PC-3 (cell line): ENCODE results near the gene EMCN.

Experiments used
- CTCF ChIP-seq: fragments of 300-600 bp; sonication (generic); conservative IDR thresholded peaks from 2 replicates; pipeline ENCODE4 v1.5.1; 2017; ENCODE audit warnings: antibody characterized with exemption, low read depth, mild to moderate bottlenecking, low read length
- EZH2 ChIP-seq: fragments of 300-600 bp; sonication (generic); IDR thresholded peaks from one replicate; pipeline ENCODE4 v1.6.1; 2017; ENCODE audit warnings: antibody characterized with exemption, mild to moderate bottlenecking, low read length; ENCODE audit not compliant: unreplicated experiment
- EZH2phosphoT487 ChIP-seq: fragments of 300-600 bp; sonication (generic); IDR thresholded peaks from 2 replicates; pipeline ENCODE4 v1.6.1; 2018; ENCODE audit warnings: mild to moderate bottlenecking, antibody characterized with exemption, low read length, borderline replicate concordance

DNA sequence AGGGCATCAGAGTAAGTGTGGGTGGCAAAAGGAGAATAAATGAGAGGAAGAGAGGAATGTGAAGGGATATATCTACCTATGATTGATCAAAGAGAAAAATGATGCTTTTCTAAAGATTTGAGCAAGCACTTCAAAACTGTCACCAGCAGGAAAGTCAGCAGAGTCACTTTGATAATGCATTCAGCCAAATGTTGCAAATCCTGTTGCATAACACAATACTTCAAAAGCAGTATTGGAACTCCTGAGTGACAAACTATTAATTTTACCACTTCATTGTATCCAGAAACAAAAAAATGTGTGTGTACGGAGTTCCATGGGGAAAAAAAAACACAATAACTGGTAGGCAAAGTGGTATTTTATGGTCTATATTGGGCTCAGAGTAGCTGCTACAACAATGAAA lies 160.3 kb downstream of the EMCN start:
- TF ChIP-seq EZH2phosphoT487 = no peak
- no peak for TF ChIP-seq CTCF
- no peak for TF ChIP-seq EZH2
